T-helper 2 cell treated with Interferon-gamma antibody and Interleukin-4, amounts not matched to agents 100 ng/mL and 5 ng/mL, for 36 hours (primary cell): ENCODE measurements around the gene SNX1. TPM values are rescaled to one million over a fixed set of nuclear protein-coding genes. Genes with fewer than 3 reads are reported as not detected.

Experiments
- intact Hi-C: fragments of 100-400 bp; cut with micrococcal nuclease; formaldehyde crosslinking; loops from one replicate; pipeline ENCODE4 v1.15.1; 2023
- total RNA-seq: library from RNA; stranded (reverse); gene quantifications from 2 replicates; pipeline ENCODE4 v1.2.3, GENCODE V29; 2022

The SNX1 gene
- total RNA-seq, 1 donor from 2014 or later: 133 TPM

- intact Hi-C loops: loop anchor here (10.0 kb wide), 2 partner anchors 663 to 733 kb away; partner anchors contain the start of gene PIF1
Observed at GRCh38 chr15:64161688-64162477, 66.1 kb downstream of the SNX1 start.

- intact Hi-C loops: loop anchor here (10.0 kb wide), 2 partner anchors 662 to 732 kb away; partner anchors contain the start of gene PIF1
Observed at GRCh38 chr15:64162478-64162868, 66.7 kb downstream of the SNX1 start.

GRCh38 chr15:64162869-64163658 lies 67.3 kb downstream of the SNX1 start, which contains the start of gene PPIB:
Gene PPIB (minus strand): TSS chr15:64163022. CDS start chr15:64162986, 36 bp downstream.
- intact Hi-C loops: loop anchor here (1.0 to 10.0 kb wide), 8 partner anchors 10 to 732 kb away; partner anchors contain the start of genes CSNK1G1, PCLAF, PIF1 and SNX1

- intact Hi-C loops: loop anchor here (1.0 to 10.0 kb wide), 8 partner anchors 11 to 731 kb away; partner anchors contain the start of genes CSNK1G1, PCLAF, PIF1 and SNX1
Observed at GRCh38 chr15:64163659-64164362, 68.0 kb downstream of the SNX1 start.

- intact Hi-C loops: loop anchor here (10.0 kb wide), 2 partner anchors 660 to 730 kb away; partner anchors contain the start of gene PIF1
Observed at GRCh38 chr15:64164436-64164835, 68.7 kb downstream of the SNX1 start.

- intact Hi-C loops: loop anchor here (10.0 kb wide), 2 partner anchors 659 to 729 kb away; partner anchors contain the start of gene PIF1
Observed at GRCh38 chr15:64166102-64166890, 70.5 kb downstream of the SNX1 start.

GRCh38 chr15:64180235-64180824 lies 84.5 kb downstream of the SNX1 start:
- intact Hi-C loops: no loop called here

- intact Hi-C loops: no loop called here
Observed at GRCh38 chr15:64182859-64183370, 87.1 kb downstream of the SNX1 start.

GRCh38 chr15:64185146-64185911 lies 89.5 kb downstream of the SNX1 start:
- intact Hi-C loops: no loop called here

- intact Hi-C loops: no loop called here
Observed at GRCh38 chr15:64187396-64188191, 91.8 kb downstream of the SNX1 start.

Other genes with a start within 250 kb of the SNX1 start
- gene DAPK2, start 49.5 kb upstream of the SNX1 start, total RNA-seq: 3.3 and 3.9 TPM in 2 replicates
- gene CIAO2A, start 2.1 kb upstream of the SNX1 start, total RNA-seq: 60.7 and 61.2 TPM in 2 replicates
- 0.36 and 0.59 TPM in 2 replicates for gene SNX22, start 55.7 kb downstream of the SNX1 start, total RNA-seq
- 587 and 601 TPM in 2 replicates for gene PPIB, start 67.0 kb downstream of the SNX1 start, total RNA-seq